ENCODE data around the gene WTAP.
"Not testable (repeated sequence)": the region's sequence is repeated elsewhere in the genome, so short reads cannot be mapped to it uniquely, and the experiment has no call there.

Gene WTAP

GRCh38 chr6:159693894-159694545, 33.3 kb upstream of the WTAP start:
- FAIRE-seq = no peak

- FAIRE-seq = no peak
These were observed 31.3 kb upstream of the WTAP start for GRCh38 chr6:159695984-159696383.

- FAIRE-seq = no peak
These were observed 26.3 kb upstream of the WTAP start for GRCh38 chr6:159700970-159701369.

GRCh38 chr6:159701413-159701999, 25.8 kb upstream of the WTAP start:
- FAIRE-seq = no peak

- FAIRE-seq = not testable (repeated sequence)
These were observed 16.7 kb upstream of the WTAP start for GRCh38 chr6:159710603-159711002.

GRCh38 chr6:159712389-159712788, 14.9 kb upstream of the WTAP start:
- FAIRE-seq = not testable (repeated sequence)

GRCh38 chr6:159713984-159714383, 13.3 kb upstream of the WTAP start:
- FAIRE-seq = no peak

- no peak for FAIRE-seq
These were observed 12.9 kb upstream of the WTAP start for GRCh38 chr6:159714404-159714803.

- no peak for FAIRE-seq
These were observed 12.1 kb upstream of the WTAP start for GRCh38 chr6:159715166-159715565.

GRCh38 chr6:159715605-159716004, 11.7 kb upstream of the WTAP start:
- no peak for FAIRE-seq

- FAIRE-seq = no peak
These were observed 10.8 kb upstream of the WTAP start for GRCh38 chr6:159716247-159717096.

- no peak for FAIRE-seq
These were observed 8.7 kb upstream of the WTAP start for GRCh38 chr6:159718634-159719033.

- FAIRE-seq = no peak
These were observed 8.0 kb upstream of the WTAP start for GRCh38 chr6:159719287-159719686.

GRCh38 chr6:159720708-159721107, 6.6 kb upstream of the WTAP start:
- FAIRE-seq = no peak

- FAIRE-seq = not testable (repeated sequence)
These were observed 5.3 kb upstream of the WTAP start for GRCh38 chr6:159721981-159722380.

- FAIRE-seq = no peak
These were observed 4.7 kb upstream of the WTAP start for GRCh38 chr6:159722655-159723054.

GRCh38 chr6:159723259-159723658, 4.0 kb upstream of the WTAP start:
- FAIRE-seq = no peak

- FAIRE-seq = no peak
These were observed 2.5 kb upstream of the WTAP start for GRCh38 chr6:159724778-159725177.

GRCh38 chr6:159725208-159725607, 2.1 kb upstream of the WTAP start:
- not testable (repeated sequence) for FAIRE-seq

- FAIRE-seq = no peak
These were observed 920 bp upstream of the WTAP start for GRCh38 chr6:159726255-159726917.

- FAIRE-seq = no peak
These were observed 575 bp downstream of the WTAP start for GRCh38 chr6:159727717-159728445.

GRCh38 chr6:159728531-159728964, 1.2 kb downstream of the WTAP start:
- peak; percentile 41 for FAIRE-seq
